NK-92 (cell line): Measurements from ENCODE around the gene SLC6A3.

ENCODE experiments used
- DNase-seq: peaks from one replicate; lab custom pipeline; 2025; ENCODE audit not compliant: unreplicated experiment; lab: John Stamatoyannopoulos, UW

Gene SLC6A3

DNA sequence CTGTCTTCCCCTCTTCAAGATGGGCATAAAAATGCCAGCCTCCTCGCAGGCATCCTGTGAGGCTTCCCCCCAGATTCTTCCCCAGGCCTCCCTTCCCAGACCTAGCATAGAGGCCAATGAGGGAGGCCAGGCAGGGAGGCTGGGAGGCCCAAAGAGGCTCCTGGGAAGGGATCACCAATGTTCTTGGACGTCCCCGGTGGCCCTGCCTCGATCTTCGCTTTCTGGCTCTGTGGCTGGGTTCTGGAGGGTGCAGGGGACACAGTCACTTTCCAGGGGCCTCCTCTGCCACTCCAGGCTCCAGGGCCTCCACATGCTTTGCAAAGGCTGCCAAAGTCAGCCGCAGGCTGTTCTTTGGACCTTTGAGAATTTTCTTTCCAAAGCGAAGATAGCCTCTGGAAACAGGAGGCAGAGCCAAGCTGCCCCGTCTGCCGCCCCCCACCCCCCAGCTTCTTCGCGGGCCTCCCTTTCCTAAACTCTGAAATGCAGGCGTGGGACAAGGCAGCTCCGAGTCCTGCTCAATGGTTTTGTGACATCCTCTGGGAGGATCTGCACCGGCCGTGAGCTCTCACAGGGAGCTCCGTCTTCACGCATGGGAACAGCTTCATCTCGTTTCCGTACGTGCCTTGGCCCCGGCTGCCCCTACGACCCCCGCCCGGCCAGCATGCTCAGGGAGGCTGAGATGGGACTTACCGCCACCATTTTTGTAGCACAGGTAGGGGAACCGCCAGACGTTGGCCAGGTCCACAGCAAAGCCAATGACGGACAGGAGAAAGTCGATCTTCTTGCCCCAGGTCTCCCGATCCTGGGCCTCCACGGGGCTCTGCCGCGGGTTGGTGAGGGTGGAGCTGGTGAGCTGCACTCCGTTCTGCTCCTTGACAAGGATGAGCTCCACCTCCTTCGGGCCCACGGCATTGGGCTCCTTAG is 2.8 kb downstream of the SLC6A3 start:
- DNase-seq, result no peak

DNA sequence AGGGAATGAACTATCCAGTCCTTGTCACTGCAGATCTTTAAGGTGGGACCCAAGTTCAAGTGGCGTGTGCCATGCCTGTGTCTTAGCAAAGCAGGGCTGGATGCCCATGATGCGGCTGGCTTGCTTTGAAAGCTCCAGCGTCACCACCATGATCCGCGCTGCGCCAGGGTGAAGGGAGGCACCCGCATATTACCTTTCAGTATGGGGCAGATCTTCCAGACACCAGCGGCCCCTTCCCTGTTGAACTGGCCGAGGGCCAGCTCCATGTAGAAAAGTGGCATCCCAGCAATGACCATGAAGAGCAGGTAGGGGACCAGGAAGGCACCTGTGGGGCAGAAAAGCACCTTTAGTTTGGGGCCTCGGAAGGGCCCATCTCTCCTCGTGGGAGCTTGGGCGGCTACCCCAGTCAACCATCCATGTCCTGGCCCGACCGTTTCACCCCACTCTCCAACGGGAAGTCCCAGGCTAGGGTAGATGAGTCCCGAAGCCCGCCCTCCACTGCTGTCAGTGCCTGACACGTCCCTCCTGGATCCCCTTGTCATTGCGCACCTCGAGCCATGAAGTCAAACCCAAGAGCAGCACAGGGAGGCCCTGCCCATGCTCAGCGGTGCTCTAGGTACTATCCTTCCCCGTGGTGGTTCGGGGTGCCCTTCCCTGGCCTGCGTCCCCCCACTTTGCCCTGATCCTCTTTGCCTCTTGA is 3.9 kb downstream of the SLC6A3 start:
- DNase-seq, result no peak

DNA sequence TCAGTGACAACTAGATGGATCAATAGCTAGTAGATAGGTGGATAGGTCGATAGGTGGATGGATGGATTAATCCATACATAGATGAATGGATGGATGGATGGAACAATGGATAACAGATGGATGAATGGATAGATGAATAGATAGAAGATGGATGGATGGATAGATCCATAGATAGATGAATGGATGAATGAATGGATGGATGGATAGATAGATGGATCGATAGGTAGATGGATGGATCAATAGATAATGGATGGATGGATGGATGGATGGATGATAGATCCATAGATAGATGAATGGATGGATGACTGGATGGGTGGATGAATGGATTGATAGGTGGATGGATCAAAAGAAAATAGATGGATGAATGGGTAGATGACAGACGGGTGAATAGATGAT is 5.1 kb downstream of the SLC6A3 start:
- DNase-seq, result no peak

- no peak for DNase-seq
These were observed 5.7 kb downstream of the SLC6A3 start for GRCh38 chr5:1439388-1440097.

GRCh38 chr5:1438871-1439270 is 6.4 kb downstream of the SLC6A3 start:
- no peak for DNase-seq

DNA sequence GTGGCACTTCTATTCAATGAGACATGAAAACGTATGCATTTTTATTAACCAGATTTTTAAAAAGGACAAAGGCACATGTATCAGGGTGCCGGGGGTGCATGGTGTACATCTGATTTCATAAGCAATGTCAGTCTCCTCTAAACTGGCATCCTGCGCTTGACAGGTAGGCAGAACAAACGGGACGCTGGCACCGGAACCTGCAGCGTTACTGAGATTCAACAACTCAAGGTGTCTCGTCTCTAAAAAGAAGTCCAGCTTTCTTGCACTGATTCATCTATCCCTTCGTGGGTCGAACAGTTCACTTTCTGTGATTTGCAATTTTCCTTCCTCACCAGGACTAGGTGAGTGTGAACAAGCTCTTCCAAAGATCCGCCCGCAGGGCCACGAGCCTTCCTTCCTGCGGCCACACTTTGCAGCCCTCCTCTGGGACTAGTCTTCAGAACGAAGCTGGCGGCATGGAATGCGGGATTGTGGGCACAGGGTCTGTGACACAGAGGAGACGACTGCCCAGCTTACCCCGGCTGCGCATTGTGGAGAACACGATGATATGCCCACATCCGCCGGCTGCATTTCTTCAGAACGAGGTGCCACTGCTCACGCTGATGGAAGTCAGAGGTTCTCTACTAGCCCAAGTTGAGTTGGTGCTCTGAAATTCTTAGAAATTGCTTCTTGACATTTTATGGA is 7.2 kb downstream of the SLC6A3 start:
- DNase-seq, result no peak

GRCh38 chr5:1437226-1437829 is 7.9 kb downstream of the SLC6A3 start:
- no peak for DNase-seq

- DNase-seq, result no peak
These were observed 8.6 kb downstream of the SLC6A3 start for GRCh38 chr5:1436681-1437080.

- DNase-seq, result no peak
These were observed 9.2 kb downstream of the SLC6A3 start for GRCh38 chr5:1436036-1436435.

GRCh38 chr5:1435369-1435768 is 9.9 kb downstream of the SLC6A3 start:
- DNase-seq, result no peak

- DNase-seq, result no peak
These were observed 12.9 kb downstream of the SLC6A3 start for GRCh38 chr5:1432296-1432695.

GRCh38 chr5:1431896-1432295 is 13.3 kb downstream of the SLC6A3 start:
- no peak for DNase-seq

GRCh38 chr5:1431021-1431811 is 14.0 kb downstream of the SLC6A3 start:
- no peak for DNase-seq

- DNase-seq, result no peak
These were observed 15.0 kb downstream of the SLC6A3 start for GRCh38 chr5:1430121-1430795.

DNA sequence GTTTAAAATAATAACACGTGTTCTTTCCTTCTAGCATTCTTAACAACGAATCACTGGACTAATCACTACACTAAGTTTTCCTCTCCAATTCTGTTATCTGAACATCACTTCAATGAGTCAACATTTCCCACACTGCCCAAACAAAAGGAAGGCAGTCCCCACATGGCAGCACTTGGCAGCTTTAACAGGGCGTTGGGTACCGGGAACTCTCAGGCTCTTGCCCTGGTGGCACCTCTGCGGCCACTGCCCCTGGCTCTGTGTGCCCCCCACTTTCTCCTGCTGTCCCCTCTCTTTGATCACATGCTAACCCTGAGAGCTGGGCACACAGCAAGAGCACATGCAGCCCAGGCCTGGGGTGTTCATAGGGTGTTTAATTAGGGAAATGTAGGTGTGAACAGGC is 15.7 kb downstream of the SLC6A3 start:
- no peak for DNase-seq

GRCh38 chr5:1429066-1429465 is 16.2 kb downstream of the SLC6A3 start:
- no peak for DNase-seq

- no peak for DNase-seq
These were observed 17.1 kb downstream of the SLC6A3 start for GRCh38 chr5:1428107-1428506.

DNA sequence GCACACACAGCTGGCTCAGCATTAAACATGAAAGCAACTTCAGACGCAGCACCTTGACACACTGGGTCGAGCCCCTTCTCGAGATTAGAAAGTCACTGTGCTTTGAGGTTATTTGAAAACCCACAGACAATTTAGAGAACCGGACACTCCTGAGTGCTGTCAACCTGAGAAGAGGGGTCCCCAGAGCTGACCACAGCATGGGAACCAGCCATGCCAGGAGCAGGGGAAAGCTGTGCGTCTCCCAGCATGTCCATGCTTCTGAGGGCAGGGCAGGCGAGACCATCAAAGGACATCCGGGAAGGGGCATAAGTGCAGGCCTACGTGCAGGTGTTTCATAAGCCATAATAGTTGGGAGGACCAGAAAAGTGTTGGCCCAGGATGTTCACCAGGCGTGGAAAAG is 20.5 kb downstream of the SLC6A3 start:
- no peak for DNase-seq

DNA sequence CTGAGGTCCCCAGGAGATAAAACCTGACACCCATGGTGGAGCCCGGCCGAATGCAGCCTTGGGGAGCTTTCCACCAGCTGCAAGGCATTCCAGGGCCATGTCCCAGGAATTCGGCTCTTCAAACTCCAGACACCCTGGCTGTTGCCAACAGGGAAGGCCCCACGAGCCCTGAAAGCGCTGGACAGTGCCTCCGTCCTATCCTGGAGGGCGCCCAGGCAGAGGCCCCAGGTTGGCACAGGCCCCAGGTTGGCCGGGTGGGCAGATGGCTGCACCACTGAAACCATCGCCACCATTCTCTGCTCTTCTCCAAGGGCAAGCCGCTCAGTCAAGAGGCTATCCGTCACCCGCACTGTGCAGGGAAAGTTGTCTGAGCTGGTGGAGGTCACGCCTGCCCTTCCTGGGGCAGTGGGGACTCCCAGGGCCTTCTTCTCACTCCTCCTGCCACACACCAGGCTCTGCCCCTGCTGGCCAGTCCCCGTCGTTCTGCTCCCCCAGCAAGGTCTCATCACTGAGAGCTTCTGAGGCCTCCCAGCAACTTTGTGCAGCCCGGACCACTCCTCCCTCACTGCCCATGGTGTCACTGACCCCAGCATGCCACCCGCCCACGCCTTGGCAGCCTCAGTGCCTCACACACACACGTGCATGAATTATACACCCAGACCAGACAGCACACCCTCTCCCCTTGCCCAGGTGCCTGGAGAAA is 21.2 kb downstream of the SLC6A3 start:
- no peak for DNase-seq
